ENCODE data around the gene GLRX3.

Gene GLRX3

GRCh38 chr10:130141460-130141859 is 5.3 kb downstream of the GLRX3 start:
- TF ChIP-seq NFIC (IDR thresholded peaks at IDR 0.05): no peak; the same call in 1 of the 2 replicates
- TF ChIP-seq CEBPB (IDR thresholded peaks at IDR 0.05): no peak
- TF ChIP-seq TEAD4 (IDR thresholded peaks at IDR 0.05): no peak
- no peak for TF ChIP-seq EP300 (IDR thresholded peaks at IDR 0.05; ENCODE audit: borderline replicate concordance)
- no peak for TF ChIP-seq CREB1 (IDR thresholded peaks at IDR 0.05; ENCODE audit: low read depth)
- no peak for TF ChIP-seq EGR1 (IDR thresholded peaks at IDR 0.05)
- no peak for TF ChIP-seq RAD21 (IDR thresholded peaks at IDR 0.05; ENCODE audit: low read depth)
- no peak for TF ChIP-seq TCF12 (IDR thresholded peaks at IDR 0.05; ENCODE audit: low read depth)
- TF ChIP-seq, protein P1, sequence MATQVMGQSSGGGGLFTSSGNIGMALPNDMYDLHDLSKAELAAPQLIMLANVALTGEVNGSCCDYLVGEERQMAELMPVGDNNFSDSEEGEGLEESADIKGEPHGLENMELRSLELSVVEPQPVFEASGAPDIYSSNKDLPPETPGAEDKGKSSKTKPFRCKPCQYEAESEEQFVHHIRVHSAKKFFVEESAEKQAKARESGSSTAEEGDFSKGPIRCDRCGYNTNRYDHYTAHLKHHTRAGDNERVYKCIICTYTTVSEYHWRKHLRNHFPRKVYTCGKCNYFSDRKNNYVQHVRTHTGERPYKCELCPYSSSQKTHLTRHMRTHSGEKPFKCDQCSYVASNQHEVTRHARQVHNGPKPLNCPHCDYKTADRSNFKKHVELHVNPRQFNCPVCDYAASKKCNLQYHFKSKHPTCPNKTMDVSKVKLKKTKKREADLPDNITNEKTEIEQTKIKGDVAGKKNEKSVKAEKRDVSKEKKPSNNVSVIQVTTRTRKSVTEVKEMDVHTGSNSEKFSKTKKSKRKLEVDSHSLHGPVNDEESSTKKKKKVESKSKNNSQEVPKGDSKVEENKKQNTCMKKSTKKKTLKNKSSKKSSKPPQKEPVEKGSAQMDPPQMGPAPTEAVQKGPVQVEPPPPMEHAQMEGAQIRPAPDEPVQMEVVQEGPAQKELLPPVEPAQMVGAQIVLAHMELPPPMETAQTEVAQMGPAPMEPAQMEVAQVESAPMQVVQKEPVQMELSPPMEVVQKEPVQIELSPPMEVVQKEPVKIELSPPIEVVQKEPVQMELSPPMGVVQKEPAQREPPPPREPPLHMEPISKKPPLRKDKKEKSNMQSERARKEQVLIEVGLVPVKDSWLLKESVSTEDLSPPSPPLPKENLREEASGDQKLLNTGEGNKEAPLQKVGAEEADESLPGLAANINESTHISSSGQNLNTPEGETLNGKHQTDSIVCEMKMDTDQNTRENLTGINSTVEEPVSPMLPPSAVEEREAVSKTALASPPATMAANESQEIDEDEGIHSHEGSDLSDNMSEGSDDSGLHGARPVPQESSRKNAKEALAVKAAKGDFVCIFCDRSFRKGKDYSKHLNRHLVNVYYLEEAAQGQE (IDR thresholded peaks at IDR 0.05; ENCODE audit: low read depth): no peak
- no peak for TF ChIP-seq ZBTB7A (IDR thresholded peaks at IDR 0.05; ENCODE audit: low read depth)
- no peak for TF ChIP-seq FOXM1 (IDR thresholded peaks at IDR 0.05; ENCODE audit: borderline replicate concordance, low read depth)
- TF ChIP-seq, protein P2, sequence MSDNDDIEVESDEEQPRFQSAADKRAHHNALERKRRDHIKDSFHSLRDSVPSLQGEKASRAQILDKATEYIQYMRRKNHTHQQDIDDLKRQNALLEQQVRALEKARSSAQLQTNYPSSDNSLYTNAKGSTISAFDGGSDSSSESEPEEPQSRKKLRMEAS (IDR thresholded peaks at IDR 0.05): no peak
- TF ChIP-seq TAF1 (IDR thresholded peaks at IDR 0.05; ENCODE audit: low read depth): no peak
- no peak for TF ChIP-seq YY1 (IDR thresholded peaks at IDR 0.05; ENCODE audit: low read depth)
- TF ChIP-seq, protein P3, sequence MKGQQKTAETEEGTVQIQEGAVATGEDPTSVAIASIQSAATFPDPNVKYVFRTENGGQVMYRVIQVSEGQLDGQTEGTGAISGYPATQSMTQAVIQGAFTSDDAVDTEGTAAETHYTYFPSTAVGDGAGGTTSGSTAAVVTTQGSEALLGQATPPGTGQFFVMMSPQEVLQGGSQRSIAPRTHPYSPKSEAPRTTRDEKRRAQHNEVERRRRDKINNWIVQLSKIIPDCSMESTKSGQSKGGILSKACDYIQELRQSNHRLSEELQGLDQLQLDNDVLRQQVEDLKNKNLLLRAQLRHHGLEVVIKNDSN (IDR thresholded peaks at IDR 0.05): no peak

GRCh38 chr10:130141878-130142277 is 5.7 kb downstream of the GLRX3 start:
- TF ChIP-seq FOXM1 (IDR thresholded peaks at IDR 0.05; ENCODE audit: borderline replicate concordance, low read depth): no peak
- no peak for TF ChIP-seq TCF12 (IDR thresholded peaks at IDR 0.05; ENCODE audit: low read depth)
- no peak for TF ChIP-seq ZBTB7A (IDR thresholded peaks at IDR 0.05; ENCODE audit: low read depth)
- TF ChIP-seq YY1 (IDR thresholded peaks at IDR 0.05; ENCODE audit: low read depth): no peak
- TF ChIP-seq, protein P3 (IDR thresholded peaks at IDR 0.05): no peak
- no peak for TF ChIP-seq CEBPB (IDR thresholded peaks at IDR 0.05)
- no peak for TF ChIP-seq EGR1 (IDR thresholded peaks at IDR 0.05)

DNA sequence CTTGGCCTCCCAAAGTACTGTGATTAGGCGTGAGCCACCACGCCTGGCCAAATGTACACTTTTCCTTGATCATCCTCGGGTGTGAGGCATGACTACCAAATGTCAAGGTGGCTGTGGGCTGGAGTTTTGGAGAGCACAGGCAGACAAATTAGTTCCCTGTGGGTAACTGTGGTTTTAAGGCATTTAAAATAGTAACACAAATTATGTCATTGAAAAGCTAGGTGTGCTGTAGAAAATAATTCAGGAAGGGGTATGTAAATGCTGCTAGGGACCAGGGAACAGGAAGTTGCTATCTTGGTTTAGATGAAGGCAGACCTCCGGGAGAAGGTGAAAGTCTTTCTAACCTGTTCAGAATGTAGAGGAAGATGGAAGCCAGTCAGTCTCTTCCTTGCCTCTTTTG is 9.9 kb downstream of the GLRX3 start:
- no peak for TF ChIP-seq CEBPB (IDR thresholded peaks at IDR 0.05)
- TF ChIP-seq FOXM1 (IDR thresholded peaks at IDR 0.05; ENCODE audit: borderline replicate concordance, low read depth): no peak
- TF ChIP-seq, protein P1 (IDR thresholded peaks at IDR 0.05; ENCODE audit: low read depth): no peak
- TF ChIP-seq ZBTB7A (IDR thresholded peaks at IDR 0.05; ENCODE audit: low read depth): no peak
- TF ChIP-seq CREB1 (IDR thresholded peaks at IDR 0.05; ENCODE audit: low read depth): no peak
- no peak for TF ChIP-seq YY1 (IDR thresholded peaks at IDR 0.05; ENCODE audit: low read depth)
- no peak for TF ChIP-seq NFIC (IDR thresholded peaks at IDR 0.05)
- no peak for TF ChIP-seq TCF12 (IDR thresholded peaks at IDR 0.05; ENCODE audit: low read depth)
- TF ChIP-seq EP300 (IDR thresholded peaks at IDR 0.05; ENCODE audit: borderline replicate concordance): no peak
- no peak for TF ChIP-seq EGR1 (IDR thresholded peaks at IDR 0.05)
- TF ChIP-seq, protein P2 (IDR thresholded peaks at IDR 0.05): no peak
- no peak for TF ChIP-seq RAD21 (IDR thresholded peaks at IDR 0.05; ENCODE audit: low read depth)
- no peak for TF ChIP-seq TAF1 (IDR thresholded peaks at IDR 0.05; ENCODE audit: low read depth)

DNA sequence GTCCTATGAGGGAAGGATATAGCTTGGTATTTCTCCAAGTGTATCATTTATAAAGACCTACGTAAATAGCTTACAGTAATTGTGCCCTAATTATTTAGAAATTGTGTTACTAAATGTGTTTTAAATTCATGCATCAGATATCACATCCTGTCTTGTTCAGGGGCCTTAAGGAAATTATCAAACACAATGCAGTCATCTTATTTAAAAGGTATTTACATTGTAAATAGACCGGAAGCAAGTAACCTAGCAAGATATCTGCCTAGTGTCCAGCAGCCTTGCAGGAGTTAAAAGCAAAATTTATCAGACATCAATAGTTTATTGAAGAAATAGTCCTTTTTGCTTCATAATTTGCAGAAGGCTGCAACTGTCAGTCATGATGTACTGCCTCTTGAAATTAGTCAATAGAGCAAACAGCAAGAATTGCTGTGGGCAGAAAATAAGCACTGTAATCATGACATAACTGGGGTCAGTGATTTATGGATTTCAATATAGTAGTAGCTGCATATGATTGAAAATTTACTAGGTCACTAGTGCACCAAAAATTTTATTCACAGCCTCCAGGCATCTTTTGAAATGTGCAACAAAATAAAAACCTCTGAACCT is 23.1 kb downstream of the GLRX3 start:
- TF ChIP-seq YY1 (IDR thresholded peaks at IDR 0.05; ENCODE audit: low read depth): no peak
- no peak for TF ChIP-seq TAF1 (IDR thresholded peaks at IDR 0.05; ENCODE audit: low read depth)
- no peak for TF ChIP-seq EP300 (IDR thresholded peaks at IDR 0.05; ENCODE audit: borderline replicate concordance)

DNA sequence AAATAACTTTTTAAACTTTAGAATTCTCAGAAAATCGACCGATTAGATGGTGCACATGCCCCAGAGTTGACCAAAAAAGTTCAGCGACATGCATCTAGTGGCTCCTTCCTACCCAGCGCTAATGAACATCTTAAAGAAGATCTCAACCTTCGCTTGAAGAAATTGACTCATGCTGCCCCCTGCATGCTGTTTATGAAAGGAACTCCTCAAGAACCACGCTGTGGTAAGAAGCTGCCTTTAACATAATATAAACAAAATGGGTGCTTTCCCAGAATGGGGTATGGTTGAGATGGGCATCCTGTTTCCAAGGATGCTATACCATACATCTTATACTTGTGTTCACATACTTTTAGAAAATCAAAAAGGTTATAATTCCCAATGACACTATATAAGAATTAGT is 24.6 kb downstream of the GLRX3 start:
- TF ChIP-seq, protein P3 (IDR thresholded peaks at IDR 0.05): no peak
- no peak for TF ChIP-seq RAD21 (IDR thresholded peaks at IDR 0.05; ENCODE audit: low read depth)
- TF ChIP-seq FOXM1 (IDR thresholded peaks at IDR 0.05; ENCODE audit: borderline replicate concordance, low read depth): no peak
- TF ChIP-seq YY1 (IDR thresholded peaks at IDR 0.05; ENCODE audit: low read depth): no peak
- TF ChIP-seq, protein P2 (IDR thresholded peaks at IDR 0.05): no peak
- no peak for TF ChIP-seq EGR1 (IDR thresholded peaks at IDR 0.05)
- TF ChIP-seq CEBPB (IDR thresholded peaks at IDR 0.05): no peak
- no peak for TF ChIP-seq TEAD4 (IDR thresholded peaks at IDR 0.05)
- no peak for TF ChIP-seq TCF12 (IDR thresholded peaks at IDR 0.05; ENCODE audit: low read depth)
- no peak for TF ChIP-seq ZBTB7A (IDR thresholded peaks at IDR 0.05; ENCODE audit: low read depth)
- no peak for TF ChIP-seq TAF1 (IDR thresholded peaks at IDR 0.05; ENCODE audit: low read depth)
- TF ChIP-seq EP300 (IDR thresholded peaks at IDR 0.05; ENCODE audit: borderline replicate concordance): no peak
- TF ChIP-seq CREB1 (IDR thresholded peaks at IDR 0.05; ENCODE audit: low read depth): no peak
- TF ChIP-seq NFIC (IDR thresholded peaks at IDR 0.05): no peak
- TF ChIP-seq, protein P1 (IDR thresholded peaks at IDR 0.05; ENCODE audit: low read depth): no peak

Data from Ishikawa (cell line).